DMS153 treated with DMSO at 0.1 percent for 48 hours (cell line): ENCODE results near the gene ROBO2.

Experiments used
- DNase-seq: peaks from one replicate; lab custom pipeline; 2025; ENCODE audit not compliant: unreplicated experiment; lab: John Stamatoyannopoulos, UW

Gene ROBO2

GRCh38 chr3:77096966-77097890 lies 57.3 kb downstream of the ROBO2 start:
- DNase-seq, result no peak

GRCh38 chr3:77102951-77103769 lies 63.3 kb downstream of the ROBO2 start:
- no peak for DNase-seq

DNA sequence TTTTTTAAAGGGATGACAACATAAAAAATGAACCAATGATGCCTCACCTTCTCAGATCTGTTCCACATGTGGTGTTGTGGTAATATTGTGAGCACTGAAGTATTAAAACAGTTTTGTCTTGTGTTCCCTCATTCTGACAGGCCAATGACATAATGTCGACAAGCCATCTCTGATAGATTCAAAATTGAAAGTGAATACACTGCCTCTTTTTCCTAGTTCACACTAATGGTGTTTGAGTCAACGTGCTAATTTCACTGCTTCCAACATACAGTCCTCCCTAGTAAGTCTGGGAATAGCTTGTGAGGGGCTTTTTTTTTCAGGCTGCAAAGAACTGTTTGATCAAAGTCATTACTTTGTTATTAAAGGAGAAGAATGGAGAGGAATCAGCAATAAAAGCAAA lies 82.8 kb downstream of the ROBO2 start:
- no peak for DNase-seq

DNA sequence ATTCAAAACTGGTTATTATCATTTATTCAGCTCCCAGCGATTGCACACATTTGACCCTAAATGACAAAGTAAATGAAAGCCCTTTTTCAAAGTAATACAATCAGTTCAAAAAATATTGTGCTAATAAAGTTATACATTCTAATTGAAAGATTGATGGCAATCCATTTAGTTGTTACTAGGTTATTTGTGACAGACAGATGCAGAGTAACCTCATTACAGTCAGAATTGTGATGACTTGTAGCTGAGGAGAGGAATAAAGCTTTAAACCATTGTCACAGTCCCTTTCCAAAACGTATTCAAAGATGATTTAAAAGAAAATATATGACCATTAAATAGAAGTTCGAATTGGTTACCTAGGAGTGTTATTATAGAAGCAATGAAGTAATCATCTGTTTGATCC lies 86.1 kb downstream of the ROBO2 start:
- no peak for DNase-seq

- no peak for DNase-seq
Measured at GRCh38 chr3:77134769-77135168, 94.9 kb downstream of the ROBO2 start.

DNA sequence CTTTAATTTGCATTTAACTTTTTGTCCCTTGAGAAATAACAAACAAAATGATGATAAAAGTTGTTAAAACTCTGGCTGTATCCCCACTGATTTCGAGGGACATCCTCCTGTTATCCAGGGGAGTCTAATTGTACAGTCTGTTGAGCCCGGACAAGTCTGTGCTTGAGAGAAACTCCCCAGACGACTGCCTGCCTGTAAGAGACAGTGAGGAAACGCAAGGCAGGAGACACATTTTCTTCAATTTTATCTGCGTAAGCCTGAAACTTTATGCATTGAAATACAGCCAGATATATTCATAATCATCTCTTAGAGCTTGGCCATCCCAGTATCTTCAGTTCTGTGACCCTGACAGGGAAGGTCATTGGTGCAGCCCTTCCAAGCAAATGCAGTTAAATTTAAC lies 97.7 kb downstream of the ROBO2 start:
- DNase-seq, result no peak

DNA sequence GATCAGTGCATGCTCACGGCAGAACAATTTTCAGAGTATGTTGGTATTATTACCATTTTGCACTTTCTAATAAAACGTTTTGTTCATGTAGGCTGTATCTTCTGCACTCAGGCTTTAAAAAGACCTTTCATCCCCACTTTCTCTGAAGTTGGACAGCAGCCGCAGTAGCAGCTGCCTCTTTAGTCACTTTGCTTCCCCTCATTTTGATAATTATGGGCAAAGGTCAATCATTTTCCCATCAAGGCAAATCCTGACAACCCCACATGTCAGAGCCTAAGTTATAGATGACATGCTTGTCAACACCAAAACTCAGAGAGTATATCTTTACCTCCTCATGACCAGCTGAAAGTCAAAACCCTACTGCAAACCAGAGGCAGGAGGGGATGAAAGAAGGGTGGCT lies 99.7 kb downstream of the ROBO2 start:
- DNase-seq, result no peak

DNA sequence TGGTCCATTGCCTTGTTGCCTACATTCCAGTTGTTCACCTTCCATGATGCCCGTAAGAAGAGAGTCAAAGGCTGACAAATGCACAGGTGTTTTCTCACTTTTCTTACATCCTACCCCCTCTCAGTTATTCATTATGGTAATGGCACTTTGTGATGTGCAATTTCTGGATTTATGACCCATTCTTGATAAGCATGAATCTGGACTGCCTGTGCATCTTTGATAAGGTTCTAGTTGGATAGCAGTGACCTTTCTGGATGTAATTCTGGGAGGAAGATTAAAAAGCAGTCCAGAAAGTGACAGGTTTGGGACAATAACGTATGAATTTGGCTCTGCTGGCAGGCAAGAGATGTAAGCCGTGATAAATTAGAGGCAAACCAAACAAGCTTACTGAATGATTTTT lies 101.5 kb downstream of the ROBO2 start:
- no peak for DNase-seq

DNA sequence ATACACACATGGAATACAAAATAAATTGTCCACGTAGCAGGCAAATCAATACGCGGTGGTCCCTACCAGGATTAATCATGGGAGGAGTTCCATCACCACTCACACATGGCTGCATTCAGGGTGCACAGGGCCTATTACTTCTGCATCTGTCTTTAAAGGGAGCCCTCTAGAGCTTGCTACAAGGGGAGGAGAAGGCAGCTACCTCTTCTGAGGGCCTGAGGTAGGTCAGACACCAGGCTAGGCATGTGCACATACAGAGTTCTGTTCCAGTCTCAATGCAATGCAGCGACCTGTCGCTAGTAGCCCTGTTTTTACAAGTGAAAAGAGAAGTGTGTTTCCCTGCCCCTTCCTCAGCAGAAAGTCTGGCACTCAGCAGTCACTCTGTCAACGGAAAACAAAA lies 102.7 kb downstream of the ROBO2 start:
- no peak for DNase-seq

GRCh38 chr3:77146004-77146403 lies 106.1 kb downstream of the ROBO2 start:
- DNase-seq, result no peak

GRCh38 chr3:77147836-77148578 lies 108.1 kb downstream of the ROBO2 start:
- DNase-seq, result no peak

DNA sequence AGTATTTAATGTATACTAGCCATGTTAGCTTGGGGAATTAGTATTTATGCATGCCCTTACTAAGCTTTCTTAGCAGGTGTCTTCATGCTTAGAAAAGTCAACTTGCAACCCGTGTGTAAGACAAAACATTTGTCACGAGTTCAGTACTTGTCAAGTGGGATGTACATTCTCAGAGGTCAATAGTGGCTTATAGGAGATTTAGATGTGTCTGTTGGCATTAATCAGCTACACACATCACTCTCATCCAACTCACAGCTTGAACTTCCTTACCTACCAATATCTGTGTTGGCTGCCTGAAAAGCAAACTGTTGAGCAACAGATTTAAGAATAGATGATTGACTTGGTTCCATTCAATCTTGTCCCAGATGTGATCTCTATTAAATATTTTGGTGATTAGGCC lies 109.5 kb downstream of the ROBO2 start:
- DNase-seq, result no peak

GRCh38 chr3:77150028-77150427 lies 110.1 kb downstream of the ROBO2 start:
- no peak for DNase-seq

GRCh38 chr3:77150759-77151158 lies 110.9 kb downstream of the ROBO2 start:
- no peak for DNase-seq

DNA sequence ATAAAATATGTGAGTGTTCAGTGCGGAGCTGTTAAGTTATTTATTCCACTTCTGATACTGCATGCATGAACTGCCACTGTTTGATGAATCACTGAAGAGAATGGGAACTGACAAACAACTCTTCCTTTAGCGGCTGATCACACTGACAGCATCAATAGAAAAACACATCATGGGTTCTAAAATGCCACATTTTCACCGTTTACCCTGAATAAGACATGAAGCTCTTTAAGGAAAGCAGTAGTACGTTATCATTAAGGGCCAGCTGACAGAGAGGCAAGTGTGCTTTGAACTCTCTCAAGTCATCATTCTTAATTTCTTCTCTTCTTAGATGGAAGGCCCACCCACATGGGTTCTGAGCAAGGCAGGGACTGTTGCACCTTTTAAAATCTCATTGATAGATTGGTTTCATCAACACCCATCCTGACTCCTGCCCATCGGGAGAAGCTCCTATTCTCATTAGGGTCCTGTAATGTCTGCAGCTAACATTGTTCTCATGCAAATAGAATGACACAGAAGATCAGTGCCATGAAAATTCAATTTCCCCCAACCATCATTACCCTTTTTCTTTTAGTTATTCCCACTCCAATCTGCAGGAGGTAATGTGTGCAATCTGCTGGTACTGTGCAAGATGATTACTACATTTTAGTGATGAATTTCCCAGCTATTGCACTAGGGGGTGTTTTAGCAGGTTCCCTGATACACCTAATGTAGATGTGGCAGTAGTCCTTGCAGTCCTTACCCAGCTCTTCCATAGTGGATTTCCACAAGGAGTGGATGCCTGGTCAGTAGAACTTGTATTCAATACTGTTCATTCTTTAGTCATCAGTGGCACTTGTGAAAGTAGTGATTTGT lies 119.1 kb downstream of the ROBO2 start:
- DNase-seq, result no peak

GRCh38 chr3:77160931-77161497 lies 121.1 kb downstream of the ROBO2 start:
- no peak for DNase-seq

- no peak for DNase-seq
Measured at GRCh38 chr3:77169823-77170222, 129.9 kb downstream of the ROBO2 start.

GRCh38 chr3:77171026-77171425 lies 131.1 kb downstream of the ROBO2 start:
- DNase-seq, result no peak

GRCh38 chr3:77179762-77180161 lies 139.9 kb downstream of the ROBO2 start:
- no peak for DNase-seq

- DNase-seq, result no peak
Measured at GRCh38 chr3:77182341-77182740, 142.4 kb downstream of the ROBO2 start.
